ENCODE data around the gene POLR2A. TPM values are rescaled to one million over a fixed set of nuclear protein-coding genes. Genes with fewer than 3 reads are reported as not detected.

The POLR2A gene
- polyA plus RNA-seq, 1 donor from 2014 or later: 9.1 TPM

DNA sequence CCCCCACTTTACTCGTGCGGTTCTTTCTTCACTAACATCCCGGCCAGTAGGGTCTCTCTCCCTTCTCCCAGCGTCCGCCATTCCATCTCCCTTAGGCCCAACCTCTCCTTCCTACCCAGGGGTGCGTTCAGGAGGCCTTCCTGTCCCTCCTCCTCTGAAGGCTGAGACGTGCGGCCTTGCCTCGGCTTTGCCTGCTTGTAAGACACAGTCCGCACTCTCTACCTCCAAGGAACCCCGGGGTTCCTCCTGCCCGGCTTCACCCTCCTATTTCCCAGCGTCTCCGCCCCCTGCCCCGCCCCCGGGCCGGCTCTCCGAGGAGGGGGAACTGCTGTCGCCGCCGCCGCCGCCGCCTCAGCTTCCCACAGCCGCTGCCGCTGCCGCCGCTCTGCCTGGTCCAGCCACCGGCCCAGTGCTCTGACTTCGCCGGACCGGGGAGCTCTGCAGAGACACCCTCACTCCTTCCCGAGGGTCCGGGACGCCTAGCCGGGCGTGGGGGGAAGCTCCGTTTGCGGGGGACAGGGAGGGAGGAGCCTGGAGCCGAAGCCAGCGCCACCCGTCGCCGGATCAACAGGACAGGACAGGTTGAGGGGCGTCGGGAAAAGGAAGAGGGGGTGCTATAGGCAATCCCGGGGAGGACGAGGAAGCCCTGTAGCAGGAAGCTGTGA is 46.1 kb upstream of the POLR2A start:
- Histone ChIP-seq H3K27ac (ENCODE audit: low read length) (no peak overlapping the region), H3K79me2 (replicated peaks; ENCODE audit: insufficient read depth, low read length) (no peaks in the 10 kb centered on the region), H3K4me3 (ENCODE audit: low read length) (peak overlapping the region; percentile 85), H4K20me1 (ENCODE audit: insufficient read depth) (no peaks in the 10 kb centered on the region), H3K27me3 (ENCODE audit: insufficient read depth, low read depth, low read length) (peaks cover 43% of the 10 kb centered on the region), H3K9ac (ENCODE audit: low read length) (peak overlapping the region; percentile 97), H3K4me2 (ENCODE audit: low read length) (peak overlapping the region; percentile 14), H3K9me2 (ENCODE audit: insufficient read depth, low read length) (no peaks in the 10 kb centered on the region), H2AFZ (ENCODE audit: low read depth, low read length) (no peak overlapping the region), H3F3A (ENCODE audit: insufficient read depth, low read length, poor library complexity, severe bottlenecking) (peaks cover 4% of the 10 kb centered on the region), H3K36me3 (ENCODE audit: insufficient read depth, low read length) (no peaks in the 10 kb centered on the region), H3K9me3 (ENCODE audit: low read length) (no peaks in the 10 kb centered on the region)
- TF ChIP-seq EZH2 (IDR thresholded peaks at IDR 0.05; ENCODE audit: borderline replicate concordance, insufficient read depth, low read length, poor library complexity, severe bottlenecking) (peak; percentile 36), EP300 (conservative IDR thresholded peaks at IDR 0.05; ENCODE audit: poor library complexity, severe bottlenecking) (no peak)
- TF ChIP-seq, protein P1, sequence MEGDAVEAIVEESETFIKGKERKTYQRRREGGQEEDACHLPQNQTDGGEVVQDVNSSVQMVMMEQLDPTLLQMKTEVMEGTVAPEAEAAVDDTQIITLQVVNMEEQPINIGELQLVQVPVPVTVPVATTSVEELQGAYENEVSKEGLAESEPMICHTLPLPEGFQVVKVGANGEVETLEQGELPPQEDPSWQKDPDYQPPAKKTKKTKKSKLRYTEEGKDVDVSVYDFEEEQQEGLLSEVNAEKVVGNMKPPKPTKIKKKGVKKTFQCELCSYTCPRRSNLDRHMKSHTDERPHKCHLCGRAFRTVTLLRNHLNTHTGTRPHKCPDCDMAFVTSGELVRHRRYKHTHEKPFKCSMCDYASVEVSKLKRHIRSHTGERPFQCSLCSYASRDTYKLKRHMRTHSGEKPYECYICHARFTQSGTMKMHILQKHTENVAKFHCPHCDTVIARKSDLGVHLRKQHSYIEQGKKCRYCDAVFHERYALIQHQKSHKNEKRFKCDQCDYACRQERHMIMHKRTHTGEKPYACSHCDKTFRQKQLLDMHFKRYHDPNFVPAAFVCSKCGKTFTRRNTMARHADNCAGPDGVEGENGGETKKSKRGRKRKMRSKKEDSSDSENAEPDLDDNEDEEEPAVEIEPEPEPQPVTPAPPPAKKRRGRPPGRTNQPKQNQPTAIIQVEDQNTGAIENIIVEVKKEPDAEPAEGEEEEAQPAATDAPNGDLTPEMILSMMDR (IDR thresholded peaks at IDR 0.05; ENCODE audit: poor library complexity, severe bottlenecking): peak; percentile 17

DNA sequence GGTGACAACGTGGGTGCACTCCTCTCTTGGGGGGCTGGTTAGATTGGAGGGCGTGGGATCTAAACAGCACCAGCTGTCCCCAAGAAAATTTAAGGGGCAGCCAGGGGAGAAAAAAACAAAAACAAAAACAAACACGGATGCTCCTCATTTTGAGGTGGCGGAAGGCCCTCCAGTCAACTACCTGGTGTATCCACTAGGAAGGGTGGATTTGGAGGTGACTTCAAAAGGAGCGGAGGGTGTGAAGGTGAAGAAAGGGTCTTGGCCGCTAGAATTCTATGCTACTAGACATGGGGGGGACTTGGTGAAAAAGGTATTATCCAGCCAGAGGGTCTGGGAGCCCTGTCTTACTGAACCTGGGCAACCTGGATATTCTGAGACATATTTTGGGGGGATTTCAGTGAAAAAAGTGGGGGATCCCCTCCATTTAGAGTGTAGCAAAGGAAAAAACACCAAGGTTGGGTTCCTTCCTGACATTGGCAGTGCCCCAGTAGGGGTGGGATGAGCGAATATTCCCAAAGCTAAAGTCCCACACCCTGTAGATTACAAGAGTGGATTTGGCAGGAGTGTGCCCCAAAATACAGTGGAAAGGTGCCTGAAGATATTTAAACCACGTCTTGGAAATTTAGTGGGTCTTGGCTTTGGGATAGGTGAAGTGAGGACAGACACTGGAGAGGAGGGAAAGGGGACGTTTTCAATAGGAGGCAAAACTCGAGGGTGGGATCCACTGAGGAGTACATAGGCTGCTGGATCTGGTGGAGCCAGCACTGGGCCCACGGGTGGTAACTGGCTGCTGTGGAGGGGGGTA is 45.3 kb upstream of the POLR2A start:
- H3K36me3 ChIP-seq (ENCODE audit: insufficient read depth, low read length): no peaks in the 10 kb centered on the region
- no peaks in the 10 kb centered on the region for H3K9me2 ChIP-seq (ENCODE audit: insufficient read depth, low read length)
- TF ChIP-seq RAD21 (conservative IDR thresholded peaks at IDR 0.05) (no peak), EP300 (conservative IDR thresholded peaks at IDR 0.05; ENCODE audit: poor library complexity, severe bottlenecking) (no peak), TAF1 (IDR thresholded peaks at IDR 0.05; ENCODE audit: low read depth) (no peak), MXI1 (conservative IDR thresholded peaks at IDR 0.05; ENCODE audit: poor library complexity, severe bottlenecking) (no peak), SMC3 (conservative IDR thresholded peaks at IDR 0.05; ENCODE audit: poor library complexity) (no peak), POLR2AphosphoS5 (IDR thresholded peaks at IDR 0.05) (no peak), EZH2 (IDR thresholded peaks at IDR 0.05; ENCODE audit: borderline replicate concordance, insufficient read depth, low read length, poor library complexity, severe bottlenecking) (no peak)
- TF ChIP-seq, protein P1 (IDR thresholded peaks at IDR 0.05; ENCODE audit: poor library complexity, severe bottlenecking): no peak
- TF ChIP-seq, protein P2, sequence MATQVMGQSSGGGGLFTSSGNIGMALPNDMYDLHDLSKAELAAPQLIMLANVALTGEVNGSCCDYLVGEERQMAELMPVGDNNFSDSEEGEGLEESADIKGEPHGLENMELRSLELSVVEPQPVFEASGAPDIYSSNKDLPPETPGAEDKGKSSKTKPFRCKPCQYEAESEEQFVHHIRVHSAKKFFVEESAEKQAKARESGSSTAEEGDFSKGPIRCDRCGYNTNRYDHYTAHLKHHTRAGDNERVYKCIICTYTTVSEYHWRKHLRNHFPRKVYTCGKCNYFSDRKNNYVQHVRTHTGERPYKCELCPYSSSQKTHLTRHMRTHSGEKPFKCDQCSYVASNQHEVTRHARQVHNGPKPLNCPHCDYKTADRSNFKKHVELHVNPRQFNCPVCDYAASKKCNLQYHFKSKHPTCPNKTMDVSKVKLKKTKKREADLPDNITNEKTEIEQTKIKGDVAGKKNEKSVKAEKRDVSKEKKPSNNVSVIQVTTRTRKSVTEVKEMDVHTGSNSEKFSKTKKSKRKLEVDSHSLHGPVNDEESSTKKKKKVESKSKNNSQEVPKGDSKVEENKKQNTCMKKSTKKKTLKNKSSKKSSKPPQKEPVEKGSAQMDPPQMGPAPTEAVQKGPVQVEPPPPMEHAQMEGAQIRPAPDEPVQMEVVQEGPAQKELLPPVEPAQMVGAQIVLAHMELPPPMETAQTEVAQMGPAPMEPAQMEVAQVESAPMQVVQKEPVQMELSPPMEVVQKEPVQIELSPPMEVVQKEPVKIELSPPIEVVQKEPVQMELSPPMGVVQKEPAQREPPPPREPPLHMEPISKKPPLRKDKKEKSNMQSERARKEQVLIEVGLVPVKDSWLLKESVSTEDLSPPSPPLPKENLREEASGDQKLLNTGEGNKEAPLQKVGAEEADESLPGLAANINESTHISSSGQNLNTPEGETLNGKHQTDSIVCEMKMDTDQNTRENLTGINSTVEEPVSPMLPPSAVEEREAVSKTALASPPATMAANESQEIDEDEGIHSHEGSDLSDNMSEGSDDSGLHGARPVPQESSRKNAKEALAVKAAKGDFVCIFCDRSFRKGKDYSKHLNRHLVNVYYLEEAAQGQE (IDR thresholded peaks at IDR 0.05; ENCODE audit: borderline replicate concordance): no peak
- H3K4me2 ChIP-seq (ENCODE audit: low read length): peak overlapping the region; percentile 27
- peaks cover 43% of the 10 kb centered on the region for H3K27me3 ChIP-seq (ENCODE audit: insufficient read depth, low read depth, low read length)
- H3K4me3 ChIP-seq (ENCODE audit: low read length): peak overlapping the region; percentile 85
- peak overlapping the region; percentile 99 for H3K27ac ChIP-seq (ENCODE audit: low read length)
- no peaks in the 10 kb centered on the region for H4K20me1 ChIP-seq (ENCODE audit: insufficient read depth)
- no peak overlapping the region for H2AFZ ChIP-seq (ENCODE audit: low read depth, low read length)
- no peaks in the 10 kb centered on the region for H3K79me2 ChIP-seq (replicated peaks; ENCODE audit: insufficient read depth, low read length)
- peaks cover 4% of the 10 kb centered on the region for H3F3A ChIP-seq (ENCODE audit: insufficient read depth, low read length, poor library complexity, severe bottlenecking)
- no peaks in the 10 kb centered on the region for H3K9me3 ChIP-seq (ENCODE audit: low read length)
- H3K9ac ChIP-seq (ENCODE audit: low read length): peak overlapping the region; percentile 97

Measured in neural cell (in vitro differentiated cells).